Esophagus squamous epithelium (tissue), 4 donors: ENCODE data around the gene ARID1A.

Experiments used
- POLR2A ChIP-seq, 4 donors: fragments of 450-650 bp; IDR thresholded peaks; one replicate each; pipeline ENCODE4 v1.6.1; 2017; ENCODE audit warnings: antibody characterized with exemption in 4 of 4, mild to moderate bottlenecking in 4 of 4, moderate library complexity in 3 of 4
- TF ChIP-seq, protein P1 (sequence below), 6 experiments: fragments of 450-650 bp in 4 of 6; fragments of 200-600 bp in 2 of 6; sonication (generic) in 2 of 6; IDR thresholded peaks; one replicate each; pipeline ENCODE4 v1.5.1; 2016 to 2019; ENCODE audit warnings: antibody characterized with exemption in 6 of 6, mild to moderate bottlenecking in 4 of 6, moderate library complexity in 4 of 6

DNA sequence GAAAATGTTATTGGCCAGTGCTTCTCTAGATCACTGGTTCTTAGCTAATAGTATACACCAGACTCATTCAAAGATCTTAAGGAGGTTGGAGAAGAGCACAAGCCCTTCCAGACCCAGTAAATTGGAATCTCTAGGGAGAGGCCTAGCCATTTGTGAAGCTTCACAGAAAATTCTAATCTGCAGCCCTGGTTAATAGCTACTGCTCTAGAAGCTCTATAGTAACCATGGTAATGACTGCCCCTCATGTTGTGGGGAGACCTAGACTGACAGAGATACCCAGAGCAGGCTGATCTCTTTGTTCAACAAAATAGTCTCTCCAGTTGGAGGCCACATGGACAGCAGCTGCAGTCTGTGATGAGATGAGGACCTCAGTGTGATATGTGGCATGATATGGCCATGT lies 31.7 kb downstream of the ARID1A start:
- TF ChIP-seq, protein P1, sequence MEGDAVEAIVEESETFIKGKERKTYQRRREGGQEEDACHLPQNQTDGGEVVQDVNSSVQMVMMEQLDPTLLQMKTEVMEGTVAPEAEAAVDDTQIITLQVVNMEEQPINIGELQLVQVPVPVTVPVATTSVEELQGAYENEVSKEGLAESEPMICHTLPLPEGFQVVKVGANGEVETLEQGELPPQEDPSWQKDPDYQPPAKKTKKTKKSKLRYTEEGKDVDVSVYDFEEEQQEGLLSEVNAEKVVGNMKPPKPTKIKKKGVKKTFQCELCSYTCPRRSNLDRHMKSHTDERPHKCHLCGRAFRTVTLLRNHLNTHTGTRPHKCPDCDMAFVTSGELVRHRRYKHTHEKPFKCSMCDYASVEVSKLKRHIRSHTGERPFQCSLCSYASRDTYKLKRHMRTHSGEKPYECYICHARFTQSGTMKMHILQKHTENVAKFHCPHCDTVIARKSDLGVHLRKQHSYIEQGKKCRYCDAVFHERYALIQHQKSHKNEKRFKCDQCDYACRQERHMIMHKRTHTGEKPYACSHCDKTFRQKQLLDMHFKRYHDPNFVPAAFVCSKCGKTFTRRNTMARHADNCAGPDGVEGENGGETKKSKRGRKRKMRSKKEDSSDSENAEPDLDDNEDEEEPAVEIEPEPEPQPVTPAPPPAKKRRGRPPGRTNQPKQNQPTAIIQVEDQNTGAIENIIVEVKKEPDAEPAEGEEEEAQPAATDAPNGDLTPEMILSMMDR (IDR thresholded peaks at IDR 0.05) = no peak
- no peak for TF ChIP-seq POLR2A (IDR thresholded peaks at IDR 0.05)
